Muscle of leg (tissue), 11 donors: ENCODE measurements around the gene HRH2. TPM values are rescaled to one million over a fixed set of nuclear protein-coding genes. Genes with fewer than 3 reads are reported as not detected.

Experiments
- DNase-seq: peaks from one replicate; pipeline ENCODE4 v3.0.0; 2013
- H3K27ac ChIP-seq: one replicate; pipeline ENCODE4 v1.5.1; 2013; ENCODE audit warnings: mild to moderate bottlenecking, low read length, control low read depth
- H3K27me3 ChIP-seq: one replicate; pipeline ENCODE4 v1.6.1; 2013; ENCODE audit warnings: low read length; ENCODE audit not compliant: control insufficient read depth, insufficient read depth
- H3K36me3 ChIP-seq: one replicate; pipeline ENCODE4 v1.6.1; 2013; ENCODE audit warnings: low read length; ENCODE audit not compliant: control insufficient read depth, insufficient read depth
- H3K4me1 ChIP-seq: one replicate; pipeline ENCODE4 v1.6.1; 2013; ENCODE audit warnings: low read length; ENCODE audit not compliant: control insufficient read depth, insufficient read depth
- H3K4me3 ChIP-seq: one replicate; pipeline ENCODE4 v1.5.1; 2013; ENCODE audit warnings: low read length, control low read depth
- H3K9me3 ChIP-seq: replicated peaks from 2 replicates; pipeline ENCODE4 v1.6.1; 2013; ENCODE audit warnings: low read depth, low read length; ENCODE audit not compliant: control insufficient read depth
- whole genome bisulfite sequencing: methylation state at CpG from one replicate; pipeline ENCODE4 v1.1.5; 2013; ENCODE audit warnings: missing lambda C conversion rate; ENCODE audit not compliant: insufficient coverage; 5-methylcytosine and 5-hydroxymethylcytosine counted together
- polyA plus RNA-seq, 8 donors: library from polyadenylated mRNA; unstranded; fragments of 120-200 nt; gene quantifications; one replicate each; pipeline versions ENCODE4 v1.2.1 to v1.2.3, GENCODE V29; 2013; ENCODE audit warnings: inconsistent platforms in 1 of 8, low replicate concordance in 1 of 8; ENCODE audit not compliant: insufficient read length in 8 of 8, insufficient read depth in 1 of 8
- total RNA-seq: library from RNA; stranded (reverse); fragments of 120-200 nt; gene quantifications from one replicate; pipeline ENCODE4 v1.2.4, GENCODE V29; 2013

Gene HRH2
- total and polyA plus RNA-seq, 9 donors, result 0.35 to 1.5 (median 0.86) TPM

DNA sequence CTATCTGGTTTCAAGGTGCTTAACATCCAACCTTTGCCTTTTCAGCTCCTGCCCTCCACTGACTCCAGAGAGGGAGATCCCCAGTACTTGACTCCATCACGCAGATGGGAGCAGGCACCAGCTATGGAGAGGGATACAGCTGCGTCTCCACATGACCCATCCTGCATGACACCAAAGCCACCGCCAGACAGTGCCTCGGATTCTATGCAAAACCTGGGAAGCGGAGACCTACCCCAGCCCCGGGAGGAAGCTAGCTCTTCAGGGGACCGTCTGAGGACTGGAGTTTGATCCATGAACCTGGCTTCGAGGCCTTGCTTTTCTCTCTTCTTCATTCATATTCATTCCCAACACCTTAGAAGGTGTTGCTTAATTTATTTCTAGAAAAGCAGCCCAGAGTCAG is 24.8 kb downstream of the HRH2 start:
- peaks cover 26% of the 10 kb centered on the region for H3K27me3 ChIP-seq
- WGBS, result 87% methylated on average over 5 of the region's 8 CpGs
- H3K4me1 ChIP-seq, result peaks cover 15% of the 10 kb centered on the region
- H3K36me3 ChIP-seq, result no peaks in the 10 kb centered on the region
- no peak for DNase-seq
- H3K4me3 ChIP-seq, result no peak overlapping the region
- no peaks in the 10 kb centered on the region for H3K9me3 ChIP-seq
- no peak overlapping the region for H3K27ac ChIP-seq

DNA sequence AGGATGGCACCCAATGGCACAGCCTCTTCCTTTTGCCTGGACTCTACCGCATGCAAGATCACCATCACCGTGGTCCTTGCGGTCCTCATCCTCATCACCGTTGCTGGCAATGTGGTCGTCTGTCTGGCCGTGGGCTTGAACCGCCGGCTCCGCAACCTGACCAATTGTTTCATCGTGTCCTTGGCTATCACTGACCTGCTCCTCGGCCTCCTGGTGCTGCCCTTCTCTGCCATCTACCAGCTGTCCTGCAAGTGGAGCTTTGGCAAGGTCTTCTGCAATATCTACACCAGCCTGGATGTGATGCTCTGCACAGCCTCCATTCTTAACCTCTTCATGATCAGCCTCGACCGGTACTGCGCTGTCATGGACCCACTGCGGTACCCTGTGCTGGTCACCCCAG is 25.4 kb downstream of the HRH2 start:
- H3K4me3 ChIP-seq, result no peak overlapping the region
- no peaks in the 10 kb centered on the region for H3K9me3 ChIP-seq
- peaks cover 22% of the 10 kb centered on the region for H3K27me3 ChIP-seq
- no peaks in the 10 kb centered on the region for H3K36me3 ChIP-seq
- no peak overlapping the region for H3K27ac ChIP-seq
- 96% methylated on average over 15 of the region's 15 CpGs for WGBS
- peaks cover 15% of the 10 kb centered on the region for H3K4me1 ChIP-seq
- no peak for DNase-seq

DNA sequence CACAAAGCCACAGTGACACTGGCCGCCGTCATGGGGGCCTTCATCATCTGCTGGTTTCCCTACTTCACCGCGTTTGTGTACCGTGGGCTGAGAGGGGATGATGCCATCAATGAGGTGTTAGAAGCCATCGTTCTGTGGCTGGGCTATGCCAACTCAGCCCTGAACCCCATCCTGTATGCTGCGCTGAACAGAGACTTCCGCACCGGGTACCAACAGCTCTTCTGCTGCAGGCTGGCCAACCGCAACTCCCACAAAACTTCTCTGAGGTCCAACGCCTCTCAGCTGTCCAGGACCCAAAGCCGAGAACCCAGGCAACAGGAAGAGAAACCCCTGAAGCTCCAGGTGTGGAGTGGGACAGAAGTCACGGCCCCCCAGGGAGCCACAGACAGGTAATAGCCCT is 26.1 kb downstream of the HRH2 start:
- no peak overlapping the region for H3K27ac ChIP-seq
- WGBS, result 94% methylated on average over 9 of the region's 13 CpGs
- H3K9me3 ChIP-seq, result no peaks in the 10 kb centered on the region
- H3K4me1 ChIP-seq, result peaks cover 15% of the 10 kb centered on the region
- peaks cover 18% of the 10 kb centered on the region for H3K27me3 ChIP-seq
- H3K36me3 ChIP-seq, result no peaks in the 10 kb centered on the region
- no peak overlapping the region for H3K4me3 ChIP-seq
- no peak for DNase-seq

DNA sequence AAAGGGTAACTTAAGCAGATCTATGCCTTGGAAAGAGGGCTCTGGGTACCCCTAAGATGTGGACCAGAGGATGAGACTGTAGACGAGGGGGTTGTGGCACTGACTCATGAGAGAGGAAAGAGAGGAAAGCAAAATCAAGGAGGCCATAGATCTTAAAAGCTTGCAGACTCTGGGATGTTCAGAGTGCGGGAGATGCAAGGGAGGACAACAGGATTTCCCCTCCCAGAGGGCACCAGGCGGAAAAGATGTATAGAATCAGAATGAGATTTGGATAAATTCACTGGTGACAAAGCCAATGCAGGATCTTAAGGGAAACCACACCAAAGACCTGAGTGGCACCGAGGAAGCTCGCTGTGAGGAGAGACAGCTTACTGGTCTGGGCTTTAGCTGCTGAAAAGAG is 27.1 kb downstream of the HRH2 start:
- Histone ChIP-seq H3K4me1 (peaks cover 14% of the 10 kb centered on the region), H3K27me3 (peaks cover 15% of the 10 kb centered on the region), H3K9me3 (no peaks in the 10 kb centered on the region), H3K27ac (no peak overlapping the region), H3K36me3 (no peaks in the 10 kb centered on the region), H3K4me3 (no peak overlapping the region)
- WGBS, result 77% methylated on average over 3 of the region's 5 CpGs
- no peak for DNase-seq

DNA sequence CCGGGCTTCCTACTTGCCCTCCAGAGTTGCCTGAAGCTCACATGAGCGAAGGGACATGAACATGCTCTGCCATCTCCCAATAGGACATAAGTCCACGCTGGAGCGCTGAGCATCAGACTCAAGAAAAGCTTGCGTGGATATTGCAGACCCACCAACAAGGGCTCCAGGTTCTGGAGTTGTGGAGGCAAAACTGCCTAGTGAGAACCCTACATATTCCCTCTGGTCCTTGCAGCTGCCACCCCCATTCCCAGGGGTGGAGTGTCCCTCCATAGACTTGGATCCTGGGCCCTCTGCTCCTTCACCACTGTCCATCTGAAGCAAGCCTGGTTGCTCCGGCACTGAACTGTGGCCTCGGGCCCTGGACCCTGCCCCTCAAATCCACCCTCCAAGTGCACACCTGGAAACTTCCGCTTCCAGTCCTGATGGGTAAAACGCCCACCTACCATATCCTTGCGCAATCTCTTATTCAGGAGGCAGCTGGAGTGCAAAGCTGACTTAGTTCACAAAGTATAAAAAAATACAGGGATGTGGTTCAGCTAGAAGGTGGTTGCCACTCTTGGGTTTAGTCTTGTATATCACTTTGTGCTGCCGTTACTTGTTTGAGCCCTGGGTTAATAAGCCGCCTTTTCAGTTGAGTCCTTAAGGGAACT is 28.0 kb downstream of the HRH2 start:
- peaks cover 12% of the 10 kb centered on the region for H3K4me1 ChIP-seq

DNA sequence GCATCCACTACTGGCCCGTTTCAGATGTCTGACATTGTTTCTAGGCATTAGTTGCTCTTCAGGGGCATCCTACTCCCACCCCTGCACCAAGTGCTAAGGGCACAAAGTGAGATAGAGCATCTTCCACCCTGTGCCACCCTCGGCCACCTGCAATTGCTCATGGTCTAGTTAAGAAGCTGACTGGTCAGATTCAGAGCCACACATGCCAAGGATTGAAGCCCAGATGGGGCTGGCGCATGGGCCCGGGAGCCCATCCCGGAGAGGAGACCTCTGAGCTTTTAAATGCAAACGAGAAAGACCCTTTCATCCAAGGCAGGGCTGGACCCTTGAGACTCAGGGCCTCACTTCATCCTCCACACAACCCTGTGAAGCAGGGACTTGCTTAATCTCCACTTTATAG is 28.5 kb downstream of the HRH2 start:
- DNase-seq, result no peak
- H3K27ac ChIP-seq, result no peak overlapping the region
- no peak overlapping the region for H3K4me3 ChIP-seq
- no peaks in the 10 kb centered on the region for H3K9me3 ChIP-seq
- H3K4me1 ChIP-seq, result peaks cover 11% of the 10 kb centered on the region
- no peaks in the 10 kb centered on the region for H3K36me3 ChIP-seq
- 67% methylated on average over 1 of the region's 6 CpGs for WGBS
- H3K27me3 ChIP-seq, result peaks cover 12% of the 10 kb centered on the region

More for the DNA sequence above, 28.0 kb downstream of the HRH2 start:
- no peak for DNase-seq
- Histone ChIP-seq H3K36me3 (no peaks in the 10 kb centered on the region), H3K4me3 (no peak overlapping the region), H3K27me3 (peaks cover 17% of the 10 kb centered on the region), H3K27ac (no peak overlapping the region), H3K9me3 (no peaks in the 10 kb centered on the region)
- WGBS, result 94% methylated on average over 7 of the region's 12 CpGs

DNA sequence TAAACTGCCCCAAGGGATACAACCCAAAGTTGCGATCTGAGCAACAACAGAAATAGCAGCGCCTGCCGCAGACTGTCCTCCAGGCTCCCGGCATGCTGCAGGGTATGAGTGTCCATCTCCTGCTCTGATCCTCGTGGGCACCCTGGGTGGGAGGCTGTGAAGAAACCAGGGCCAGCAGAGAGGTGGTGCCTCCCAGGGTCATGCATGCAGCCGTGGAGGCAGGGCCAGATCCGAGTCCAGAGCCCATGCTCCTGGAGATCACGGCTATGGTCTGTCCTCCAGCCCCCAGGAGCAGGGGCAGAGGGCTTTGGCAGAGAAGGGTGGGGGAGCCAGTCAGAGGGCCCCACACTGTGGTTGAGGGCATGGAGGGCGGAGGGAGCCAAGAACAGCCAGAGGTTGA is 29.0 kb downstream of the HRH2 start:
- 84% methylated on average over 8 of the region's 9 CpGs for WGBS
- DNase-seq, result no peak
- Histone ChIP-seq H3K4me1 (peaks cover 8% of the 10 kb centered on the region), H3K4me3 (no peak overlapping the region), H3K36me3 (no peaks in the 10 kb centered on the region), H3K9me3 (no peaks in the 10 kb centered on the region), H3K27me3 (peaks cover 9% of the 10 kb centered on the region), H3K27ac (no peak overlapping the region)

DNA sequence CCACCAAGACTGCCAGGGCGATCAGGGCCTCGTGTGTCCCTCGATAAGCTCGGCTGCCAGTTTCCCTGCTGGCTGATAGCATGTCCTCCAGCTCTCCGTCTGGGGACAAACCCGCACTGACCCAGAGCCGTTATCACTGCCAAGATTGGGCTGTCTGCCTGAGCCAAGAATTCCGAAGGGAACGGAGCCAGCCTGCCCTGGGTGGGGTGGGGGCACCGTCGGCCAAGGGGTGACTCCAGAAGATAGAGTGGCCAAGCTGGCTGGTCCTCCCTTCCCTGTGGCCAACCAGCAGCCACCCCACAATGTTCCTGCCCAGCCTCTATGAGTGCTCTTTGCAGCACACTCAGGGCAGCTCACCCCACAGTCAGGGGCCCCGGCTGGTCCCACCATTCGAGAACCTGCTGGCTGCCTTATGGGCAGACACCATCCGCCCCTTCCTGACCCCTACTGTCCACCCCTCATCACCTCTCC is 29.4 kb downstream of the HRH2 start:
- Histone ChIP-seq H3K36me3 (no peaks in the 10 kb centered on the region), H3K9me3 (no peaks in the 10 kb centered on the region), H3K4me1 (peaks cover 8% of the 10 kb centered on the region), H3K4me3 (no peak overlapping the region), H3K27ac (no peak overlapping the region), H3K27me3 (peaks cover 9% of the 10 kb centered on the region)
- no peak for DNase-seq
- 67% methylated on average over 14 of the region's 14 CpGs for WGBS

DNA sequence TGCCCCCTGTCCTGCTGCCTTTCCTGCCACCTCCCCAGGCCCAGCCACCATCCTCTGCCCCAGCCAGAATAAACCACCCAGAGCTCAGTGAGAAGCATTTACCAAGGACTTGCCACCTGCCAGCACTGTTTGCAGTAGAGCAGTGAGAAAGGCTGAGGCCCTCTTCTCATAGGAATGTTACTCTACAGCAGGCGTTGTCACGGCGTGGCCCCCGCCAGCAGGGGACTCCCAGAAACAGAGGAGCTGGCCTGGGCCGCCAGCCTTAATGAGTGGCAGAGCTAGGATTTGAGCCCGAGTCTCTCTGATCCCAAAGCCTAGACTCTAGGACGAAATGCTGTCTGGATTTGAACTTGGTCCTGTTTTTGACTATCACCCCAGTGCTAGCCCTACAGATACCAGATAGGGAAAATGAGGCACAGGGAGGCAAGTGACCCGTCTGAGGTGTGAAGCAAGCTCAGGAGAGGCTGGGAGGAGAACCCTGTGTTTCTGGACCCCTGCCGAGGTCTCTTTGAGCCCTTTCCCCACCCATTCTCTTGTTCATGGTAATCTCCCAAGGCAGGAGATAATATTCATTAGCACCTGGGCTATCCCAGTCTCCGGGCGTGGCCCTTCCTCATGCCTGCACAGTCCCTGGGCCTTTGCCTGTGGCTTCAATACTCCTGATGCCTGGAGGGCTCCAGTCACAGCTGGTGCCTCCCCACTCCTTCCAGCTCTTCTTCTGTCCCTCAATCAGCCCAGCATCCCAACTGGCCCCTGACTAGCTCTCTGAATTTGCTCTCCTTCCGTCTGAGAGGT is 30.7 kb downstream of the HRH2 start:
- DNase-seq, result no peak
- peaks cover 20% of the 10 kb centered on the region for H3K4me1 ChIP-seq

DNA sequence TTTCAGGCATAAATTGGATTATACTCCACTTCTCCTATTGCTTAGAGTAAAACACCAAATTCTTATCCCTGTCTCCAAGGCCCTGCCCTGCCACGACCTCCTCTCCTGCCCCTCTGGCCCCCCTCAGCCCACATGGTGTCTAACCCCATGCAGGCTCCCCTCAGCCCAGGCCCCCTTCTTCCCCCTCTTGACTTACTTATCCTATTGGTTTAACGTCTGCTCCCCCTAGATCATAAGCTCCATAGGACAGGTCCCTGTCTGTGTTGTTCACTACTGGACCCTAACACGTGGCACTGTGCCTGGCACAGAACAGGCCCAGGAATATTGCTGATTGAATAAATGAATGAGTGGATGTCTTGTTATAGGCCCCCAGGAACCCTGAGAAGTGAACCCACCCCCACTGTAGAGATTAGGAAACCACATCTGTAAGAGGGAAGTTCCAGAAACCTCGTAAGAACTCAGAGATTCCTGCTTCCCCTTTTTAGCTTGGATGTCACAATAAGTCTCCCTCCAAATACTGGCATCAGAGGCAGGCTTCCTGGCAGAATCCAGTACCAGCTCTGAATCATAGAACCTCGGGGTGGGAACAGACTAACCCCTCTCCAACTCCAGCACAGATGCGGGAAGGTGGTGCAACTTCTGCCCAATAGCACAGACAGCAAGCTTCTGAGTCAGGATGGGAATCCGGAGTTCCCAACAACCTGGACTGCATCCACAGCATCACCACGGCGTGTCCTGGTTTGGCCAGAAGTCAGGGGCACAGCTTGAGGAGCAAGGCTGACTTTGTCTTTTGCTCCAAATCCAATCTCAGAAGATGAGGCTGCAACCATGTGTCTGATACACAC is 31.5 kb downstream of the HRH2 start:
- peaks cover 26% of the 10 kb centered on the region for H3K4me1 ChIP-seq
- DNase-seq, result peak; percentile 65
- 70% methylated on average over 6 of the region's 9 CpGs for WGBS

More for the DNA sequence above, 30.7 kb downstream of the HRH2 start:
- no peak overlapping the region for H3K27ac ChIP-seq
- WGBS, result 70% methylated on average over 11 of the region's 12 CpGs
- H3K9me3 ChIP-seq, result no peaks in the 10 kb centered on the region
- H3K27me3 ChIP-seq, result peaks cover 4% of the 10 kb centered on the region
- H3K4me3 ChIP-seq, result no peak overlapping the region
- no peaks in the 10 kb centered on the region for H3K36me3 ChIP-seq

More for the DNA sequence above, 31.5 kb downstream of the HRH2 start:
- Histone ChIP-seq H3K36me3 (no peaks in the 10 kb centered on the region), H3K27me3 (peaks cover 4% of the 10 kb centered on the region), H3K27ac (no peak overlapping the region), H3K9me3 (no peaks in the 10 kb centered on the region), H3K4me3 (no peak overlapping the region)
